ENCODE data around the gene TOB1.

The TOB1 gene

DNA sequence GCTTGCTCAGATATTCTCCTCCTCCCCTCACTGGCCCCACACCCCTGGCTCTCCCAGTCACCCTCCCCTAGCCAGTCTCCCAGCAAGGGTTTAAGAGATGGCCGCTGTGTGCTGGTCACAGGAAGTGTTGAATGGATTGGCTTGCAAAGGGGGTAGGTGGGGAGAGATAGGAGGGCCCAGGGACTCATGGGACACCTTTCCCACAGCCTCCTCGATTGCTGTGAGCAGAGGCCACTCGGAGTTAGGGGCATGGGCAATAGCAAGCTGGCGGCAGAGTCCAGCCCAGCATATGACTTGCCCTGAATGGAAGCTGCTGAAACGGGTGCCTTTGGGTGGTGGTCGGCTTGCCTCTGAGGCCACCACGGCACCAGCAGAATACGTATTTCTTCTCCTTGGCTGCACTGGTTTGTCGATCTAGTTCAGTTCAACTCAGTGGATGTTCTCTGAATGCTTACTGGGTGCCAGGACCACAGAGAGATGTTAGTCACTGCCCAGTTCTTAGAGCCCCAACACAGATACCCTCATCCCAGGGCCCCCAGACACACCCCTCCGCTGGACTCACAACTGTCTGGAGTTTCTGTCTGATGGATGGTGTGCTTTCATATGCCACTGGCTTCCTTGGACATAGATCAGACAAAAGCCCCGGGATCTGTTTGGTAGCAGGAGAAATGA is 24.7 kb downstream of the TOB1 start:
- DNase-seq (ENCODE audit: extremely low read depth, low read depth) = no peak
- TF ChIP-seq, protein P1, sequence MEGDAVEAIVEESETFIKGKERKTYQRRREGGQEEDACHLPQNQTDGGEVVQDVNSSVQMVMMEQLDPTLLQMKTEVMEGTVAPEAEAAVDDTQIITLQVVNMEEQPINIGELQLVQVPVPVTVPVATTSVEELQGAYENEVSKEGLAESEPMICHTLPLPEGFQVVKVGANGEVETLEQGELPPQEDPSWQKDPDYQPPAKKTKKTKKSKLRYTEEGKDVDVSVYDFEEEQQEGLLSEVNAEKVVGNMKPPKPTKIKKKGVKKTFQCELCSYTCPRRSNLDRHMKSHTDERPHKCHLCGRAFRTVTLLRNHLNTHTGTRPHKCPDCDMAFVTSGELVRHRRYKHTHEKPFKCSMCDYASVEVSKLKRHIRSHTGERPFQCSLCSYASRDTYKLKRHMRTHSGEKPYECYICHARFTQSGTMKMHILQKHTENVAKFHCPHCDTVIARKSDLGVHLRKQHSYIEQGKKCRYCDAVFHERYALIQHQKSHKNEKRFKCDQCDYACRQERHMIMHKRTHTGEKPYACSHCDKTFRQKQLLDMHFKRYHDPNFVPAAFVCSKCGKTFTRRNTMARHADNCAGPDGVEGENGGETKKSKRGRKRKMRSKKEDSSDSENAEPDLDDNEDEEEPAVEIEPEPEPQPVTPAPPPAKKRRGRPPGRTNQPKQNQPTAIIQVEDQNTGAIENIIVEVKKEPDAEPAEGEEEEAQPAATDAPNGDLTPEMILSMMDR (IDR thresholded peaks at IDR 0.05; ENCODE audit: low read depth, low read length, missing control alignments) = no peak
- no peak overlapping the region for H3K4me3 ChIP-seq (replicated peaks; ENCODE audit: low read depth, low read length)

DNA sequence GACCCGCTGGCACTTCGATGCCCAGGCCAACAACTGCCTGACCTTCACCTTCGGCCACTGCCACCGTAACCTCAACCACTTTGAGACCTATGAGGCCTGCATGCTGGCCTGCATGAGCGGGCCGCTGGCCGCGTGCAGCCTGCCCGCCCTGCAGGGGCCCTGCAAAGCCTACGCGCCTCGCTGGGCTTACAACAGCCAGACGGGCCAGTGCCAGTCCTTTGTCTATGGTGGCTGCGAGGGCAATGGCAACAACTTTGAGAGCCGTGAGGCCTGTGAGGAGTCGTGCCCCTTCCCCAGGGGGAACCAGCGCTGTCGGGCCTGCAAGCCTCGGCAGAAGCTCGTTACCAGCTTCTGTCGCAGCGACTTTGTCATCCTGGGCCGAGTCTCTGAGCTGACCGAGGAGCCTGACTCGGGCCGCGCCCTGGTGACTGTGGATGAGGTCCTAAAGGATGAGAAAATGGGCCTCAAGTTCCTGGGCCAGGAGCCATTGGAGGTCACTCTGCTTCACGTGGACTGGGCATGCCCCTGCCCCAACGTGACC is 25.8 kb downstream of the TOB1 start:
- no peak overlapping the region for H3K4me3 ChIP-seq (replicated peaks; ENCODE audit: low read depth, low read length)
- no peak for DNase-seq (ENCODE audit: extremely low read depth, low read depth)

DNA sequence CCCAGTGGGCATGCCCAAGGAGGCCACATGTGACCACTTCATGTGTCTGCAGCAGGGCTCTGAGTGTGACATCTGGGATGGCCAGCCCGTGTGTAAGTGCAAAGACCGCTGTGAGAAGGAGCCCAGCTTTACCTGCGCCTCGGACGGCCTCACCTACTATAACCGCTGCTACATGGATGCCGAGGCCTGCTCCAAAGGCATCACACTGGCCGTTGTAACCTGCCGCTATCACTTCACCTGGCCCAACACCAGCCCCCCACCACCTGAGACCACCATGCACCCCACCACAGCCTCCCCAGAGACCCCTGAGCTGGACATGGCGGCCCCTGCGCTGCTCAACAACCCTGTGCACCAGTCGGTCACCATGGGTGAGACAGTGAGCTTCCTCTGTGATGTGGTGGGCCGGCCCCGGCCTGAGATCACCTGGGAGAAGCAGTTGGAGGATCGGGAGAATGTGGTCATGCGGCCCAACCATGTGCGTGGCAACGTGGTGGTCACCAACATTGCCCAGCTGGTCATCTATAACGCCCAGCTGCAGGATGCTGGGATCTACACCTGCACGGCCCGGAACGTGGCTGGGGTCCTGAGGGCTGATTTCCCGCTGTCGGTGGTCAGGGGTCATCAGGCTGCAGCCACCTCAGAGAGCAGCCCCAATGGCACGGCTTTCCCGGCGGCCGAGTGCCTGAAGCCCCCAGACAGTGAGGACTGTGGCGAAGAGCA is 26.4 kb downstream of the TOB1 start:
- no peak overlapping the region for H3K4me3 ChIP-seq (replicated peaks; ENCODE audit: low read depth, low read length)
- TF ChIP-seq, protein P1 (IDR thresholded peaks at IDR 0.05; ENCODE audit: low read depth, low read length, missing control alignments) = no peak
- no peak for DNase-seq (ENCODE audit: extremely low read depth, low read depth)

More for the DNA sequence above, 25.8 kb downstream of the TOB1 start:
- TF ChIP-seq, protein P1 (IDR thresholded peaks at IDR 0.05; ENCODE audit: low read depth, low read length, missing control alignments) = no peak

DNA sequence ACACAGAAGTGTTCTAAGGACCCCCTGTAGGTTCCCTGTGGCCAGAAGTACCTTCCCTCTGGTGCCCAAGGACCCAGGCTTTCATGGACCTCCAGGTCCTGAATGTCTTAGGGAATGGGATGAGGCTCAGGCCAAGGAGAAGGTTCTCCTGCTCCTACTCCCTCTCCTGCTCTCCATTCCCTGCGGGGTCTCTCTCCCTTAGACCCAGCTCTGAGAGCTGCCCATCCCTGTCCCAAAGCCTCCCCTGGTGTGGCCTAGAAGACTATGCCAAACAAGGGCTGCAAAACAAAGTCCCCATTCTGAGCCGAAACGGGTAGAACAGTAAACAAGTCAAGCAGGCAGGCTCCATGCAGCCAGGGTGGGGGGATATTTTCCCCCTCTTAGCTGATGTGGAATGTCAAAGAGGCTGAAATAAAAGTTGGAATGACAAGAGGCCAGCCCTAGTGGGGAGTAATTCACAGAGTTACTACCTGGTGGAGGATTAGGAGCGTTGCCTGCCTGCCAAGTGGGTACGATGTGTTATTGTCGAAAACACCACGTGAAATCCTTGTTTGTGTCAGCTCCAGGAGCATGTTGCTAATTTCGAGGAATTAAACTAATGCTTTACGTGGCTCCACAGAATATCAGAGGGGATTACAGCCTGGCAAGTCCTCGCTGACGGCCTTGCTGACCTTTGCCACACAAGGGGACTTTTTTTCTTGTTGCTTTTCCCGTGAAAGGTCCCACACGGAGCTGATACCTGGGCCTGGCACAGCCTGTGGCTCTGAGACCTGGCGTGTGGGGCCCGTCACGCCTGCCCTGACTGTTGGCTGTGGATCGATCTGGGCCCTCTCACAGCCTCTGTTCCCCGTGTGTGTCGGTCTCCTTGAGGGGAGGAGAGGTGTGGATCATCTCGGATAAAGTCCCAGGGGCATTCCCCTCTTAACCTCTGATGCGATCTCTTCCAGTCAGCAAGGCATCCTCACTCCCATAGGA is 27.9 kb downstream of the TOB1 start:
- no peak for DNase-seq (ENCODE audit: extremely low read depth, low read depth)
- no peak overlapping the region for H3K4me3 ChIP-seq (replicated peaks; ENCODE audit: low read depth, low read length)
- TF ChIP-seq, protein P1 (IDR thresholded peaks at IDR 0.05; ENCODE audit: low read depth, low read length, missing control alignments) = no peak

DNA sequence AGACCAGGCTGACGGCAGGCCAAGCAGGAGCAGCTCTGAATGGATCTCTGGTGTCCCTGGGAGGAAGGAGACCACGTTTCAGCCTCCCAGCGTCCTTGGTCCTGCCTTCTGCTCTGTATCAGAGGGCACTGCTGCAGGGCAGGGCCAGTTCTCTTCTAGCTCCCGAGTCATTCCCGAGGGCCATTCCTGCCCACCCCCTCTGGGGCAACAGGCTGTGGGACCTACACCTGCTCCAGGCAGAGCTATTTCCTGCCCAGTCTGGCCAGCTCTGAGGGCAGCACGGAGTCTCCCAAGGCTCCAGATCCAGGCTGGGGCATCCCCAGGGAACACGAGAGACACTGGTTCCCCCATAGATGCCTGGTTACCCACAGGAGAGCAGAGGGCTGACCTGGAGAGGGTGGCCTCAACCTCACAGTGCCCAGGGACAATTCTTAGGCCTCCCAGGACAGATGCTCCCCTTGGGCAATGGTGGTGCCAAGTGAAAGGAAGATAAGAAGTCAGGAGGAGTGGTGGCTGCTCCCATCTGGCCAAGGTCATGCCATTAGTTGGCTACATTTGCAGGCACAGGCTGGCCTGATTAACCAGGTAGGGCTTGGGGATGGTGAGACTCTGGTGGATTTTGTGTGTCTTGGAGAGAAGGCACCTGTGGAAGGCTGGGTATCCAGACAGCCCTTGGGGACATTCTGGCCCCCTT is 28.7 kb downstream of the TOB1 start:
- no peak for DNase-seq (ENCODE audit: extremely low read depth, low read depth)
- no peak overlapping the region for H3K4me3 ChIP-seq (replicated peaks; ENCODE audit: low read depth, low read length)
- TF ChIP-seq, protein P1 (IDR thresholded peaks at IDR 0.05; ENCODE audit: low read depth, low read length, missing control alignments) = no peak

DNA sequence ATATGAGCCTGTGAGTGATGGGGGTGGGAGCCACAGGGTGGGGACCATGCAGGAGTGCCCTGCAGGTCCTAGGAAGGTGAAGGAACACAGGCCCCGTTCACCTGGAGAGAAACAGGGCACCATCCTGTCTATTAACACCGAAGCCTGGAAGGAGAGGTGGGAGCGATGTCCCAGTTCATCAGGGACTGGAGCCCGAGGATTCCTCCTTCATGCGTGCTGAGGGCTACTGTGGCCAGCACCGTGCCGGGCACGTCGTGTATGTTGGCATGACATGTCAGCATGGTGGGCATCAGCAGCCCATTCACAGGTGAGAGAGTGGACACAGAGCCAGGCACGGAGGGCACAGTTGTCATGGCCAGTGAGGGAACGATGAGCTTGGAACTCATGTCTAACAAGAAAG is 29.3 kb downstream of the TOB1 start:
- H3K4me3 ChIP-seq (replicated peaks; ENCODE audit: low read depth, low read length) = no peak overlapping the region
- no peak for DNase-seq (ENCODE audit: extremely low read depth, low read depth)
- TF ChIP-seq, protein P1 (IDR thresholded peaks at IDR 0.05; ENCODE audit: low read depth, low read length, missing control alignments) = no peak
